GF-D8 (cell line): ENCODE results near the gene UBAC1.
"Not testable (repeated sequence)": the region's sequence is repeated elsewhere in the genome, so short reads cannot be mapped to it uniquely, and the experiment has no call there.

Experiments used
- DNase-seq: peaks from one replicate; lab custom pipeline; 2025; lab: John Stamatoyannopoulos, UW

UBAC1 gene

GRCh38 chr9:135959814-135960213, 1.4 kb downstream of the UBAC1 start:
- no peak for DNase-seq

DNA sequence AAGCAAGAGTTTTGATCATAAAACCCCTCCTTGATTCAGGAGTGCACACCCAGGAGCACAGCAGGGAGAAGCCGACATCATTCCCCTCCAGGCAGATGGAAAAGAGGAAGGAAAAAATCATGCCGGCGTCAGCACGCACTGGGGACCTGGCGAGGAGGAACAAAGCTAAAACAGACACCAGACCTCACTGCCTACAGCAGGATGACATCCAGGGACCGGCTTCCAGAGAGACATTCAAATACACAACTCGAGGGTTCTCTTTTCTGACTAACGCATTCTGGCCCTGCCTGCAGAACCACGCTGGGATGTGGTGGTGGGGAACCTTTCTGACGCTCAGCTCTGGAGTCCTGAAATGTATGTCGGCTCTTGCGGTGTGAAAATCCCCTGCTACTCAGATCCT, 2.7 kb downstream of the UBAC1 start:
- no peak for DNase-seq

DNA sequence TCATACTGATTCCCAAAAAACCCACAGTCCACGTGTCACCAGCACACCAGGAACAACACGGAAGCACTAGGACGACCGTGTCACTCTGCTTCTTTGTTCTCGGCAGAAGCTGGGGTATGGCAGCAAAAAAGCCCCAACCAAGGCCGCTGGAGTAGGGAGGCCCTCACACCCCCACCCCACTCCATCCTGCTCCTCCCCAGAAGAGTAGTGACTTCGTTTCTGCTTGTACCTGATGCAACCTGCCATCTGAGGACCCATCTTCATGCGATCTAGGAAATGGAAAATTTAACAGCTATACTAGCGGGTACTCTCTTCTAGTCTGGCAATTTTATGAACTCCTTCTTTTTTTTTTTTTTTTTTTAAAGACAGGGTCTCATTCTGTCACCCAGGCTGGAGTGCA, 3.7 kb downstream of the UBAC1 start:
- no peak for DNase-seq

- DNase-seq = no peak
Observed at GRCh38 chr9:135956802-135957174, 4.4 kb downstream of the UBAC1 start.

GRCh38 chr9:135955934-135956801, 5.0 kb downstream of the UBAC1 start:
- no peak for DNase-seq

- no peak for DNase-seq
Observed at GRCh38 chr9:135952664-135953206, 8.4 kb downstream of the UBAC1 start.

DNA sequence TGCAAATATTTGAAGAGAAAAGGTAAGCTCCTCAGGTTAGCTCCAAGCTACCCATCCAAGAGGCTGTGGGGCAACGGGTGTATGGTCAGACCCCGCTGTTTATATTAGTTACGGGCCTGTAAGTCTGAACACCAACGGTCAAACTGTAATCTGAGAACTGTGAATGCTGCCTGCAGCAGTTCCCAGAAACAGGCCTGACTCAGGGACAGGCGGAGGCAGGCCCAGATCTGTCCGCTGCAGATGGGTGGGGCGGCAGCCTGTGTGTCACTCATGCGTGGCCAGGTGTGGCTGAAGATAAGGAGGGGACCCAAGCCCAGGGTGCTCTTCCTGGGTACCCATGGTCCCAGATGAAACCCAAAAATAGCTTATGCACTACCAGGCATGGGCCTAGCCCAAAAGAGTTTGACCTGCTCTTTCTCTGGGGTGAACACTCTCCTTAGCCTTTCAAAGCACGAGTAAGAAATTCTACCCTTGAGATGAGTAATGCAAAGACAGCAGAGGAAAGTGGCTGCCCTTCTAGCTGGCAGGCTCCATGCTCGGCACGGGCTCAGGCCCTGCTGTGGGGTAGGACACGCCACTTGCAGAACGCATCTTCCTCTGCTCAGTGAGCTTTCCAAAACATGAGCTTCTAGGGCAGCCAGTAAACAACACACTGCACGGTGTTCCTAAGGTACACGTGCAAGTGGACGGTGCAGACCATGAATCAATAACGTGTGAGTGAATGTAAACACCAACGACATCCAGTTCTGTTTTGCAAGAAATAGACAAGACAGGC, 9.1 kb downstream of the UBAC1 start:
- no peak for DNase-seq

DNA sequence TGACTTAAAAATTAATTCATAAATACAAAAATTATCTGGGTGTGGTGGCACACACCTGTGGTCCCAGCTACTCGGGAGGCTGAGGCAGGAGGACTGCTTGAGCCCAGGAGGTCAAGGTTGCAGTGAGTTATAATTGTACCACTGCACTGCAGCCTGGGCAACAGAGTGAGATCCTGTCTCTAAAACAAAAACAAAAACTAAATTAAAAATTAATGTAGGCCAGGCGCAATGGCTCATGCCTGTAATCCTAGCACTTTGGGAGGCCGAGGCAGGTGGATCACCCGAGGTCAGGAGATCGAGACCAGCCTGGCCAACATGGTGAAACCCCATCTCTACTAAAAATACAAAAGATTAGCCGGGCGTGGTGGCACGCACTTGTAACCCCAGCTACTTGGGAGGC, 9.9 kb downstream of the UBAC1 start:
- not testable (repeated sequence) for DNase-seq

DNA sequence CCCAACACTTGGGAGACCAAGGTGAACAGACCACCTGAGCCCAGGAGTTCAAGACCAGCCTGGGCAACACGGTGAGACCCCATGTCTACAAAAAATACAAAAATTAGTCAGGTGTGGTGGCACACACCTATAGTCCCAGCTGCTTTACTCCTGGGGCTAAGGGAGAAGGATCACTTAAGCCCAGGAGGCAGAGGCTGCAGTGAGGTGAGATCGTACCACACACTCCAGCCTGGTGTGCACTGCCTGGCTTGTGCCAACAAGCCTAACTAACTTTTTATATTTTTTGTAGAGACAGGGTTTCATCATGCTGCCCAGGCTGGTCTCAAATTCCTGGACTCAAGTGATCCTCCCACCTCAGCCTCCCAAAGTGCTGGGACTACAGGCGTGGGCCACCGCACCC, 10.3 kb downstream of the UBAC1 start:
- DNase-seq = not testable (repeated sequence)

DNA sequence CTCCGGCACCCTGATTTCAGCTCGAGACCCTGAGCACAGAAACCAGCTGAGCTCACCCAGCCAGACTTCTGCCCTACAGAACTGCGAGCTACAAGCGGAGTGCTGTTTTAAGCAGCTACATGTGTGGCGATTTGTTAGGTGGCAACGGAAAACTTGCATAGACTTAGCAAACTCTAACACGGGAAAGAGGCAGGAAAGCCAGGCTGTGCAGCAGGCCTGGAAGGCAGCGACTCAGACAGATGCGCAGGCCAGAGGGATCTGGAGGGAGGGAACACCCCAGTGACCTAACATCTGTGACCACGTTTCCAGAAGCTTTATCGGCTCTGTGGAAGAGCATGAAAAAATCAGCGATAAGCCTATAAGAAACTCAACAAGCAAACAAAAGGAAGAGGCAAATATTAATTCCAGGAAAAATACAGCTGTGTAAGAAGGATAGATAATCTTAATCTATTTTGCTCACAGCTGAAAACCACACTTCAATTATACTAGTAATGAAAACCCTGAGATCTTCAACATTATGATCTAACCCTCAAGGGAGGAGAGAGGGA, 11.0 kb downstream of the UBAC1 start:
- no peak for DNase-seq

DNA sequence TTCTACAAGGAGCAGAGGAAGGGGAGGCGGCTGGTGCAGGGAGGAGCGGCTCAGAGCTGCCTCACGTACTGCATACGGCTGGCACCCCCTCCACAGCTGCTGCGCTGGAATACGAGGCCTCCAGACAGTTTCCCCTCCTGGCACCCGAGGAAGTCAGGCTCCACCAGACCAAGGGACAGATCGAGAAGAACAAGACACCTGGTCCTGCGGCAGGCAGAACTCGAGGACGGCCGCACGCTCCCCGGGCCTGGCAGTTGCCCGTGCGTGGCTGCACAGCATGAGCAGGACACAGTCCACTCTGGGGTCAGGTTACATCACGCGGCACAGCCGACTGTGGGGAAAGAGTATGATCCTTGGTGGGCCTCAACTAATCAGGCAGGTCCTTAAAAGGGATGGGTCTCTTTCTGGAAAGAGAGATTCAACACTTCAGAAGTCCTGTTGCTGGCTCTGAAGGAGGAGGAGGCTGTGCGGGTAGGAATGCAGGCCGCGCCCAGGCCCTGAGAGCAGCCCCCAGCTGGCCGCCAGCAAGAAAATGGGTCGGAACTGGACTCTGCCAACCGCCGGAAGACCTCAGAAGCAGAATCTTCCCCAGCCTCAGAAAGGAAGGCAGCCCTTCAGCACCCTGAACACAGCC, 11.6 kb downstream of the UBAC1 start:
- no peak for DNase-seq

- DNase-seq = no peak
Observed at GRCh38 chr9:135948968-135949367, 12.2 kb downstream of the UBAC1 start.

GRCh38 chr9:135948446-135948845, 12.7 kb downstream of the UBAC1 start:
- DNase-seq = no peak

- no peak for DNase-seq
Observed at GRCh38 chr9:135947582-135947981, 13.6 kb downstream of the UBAC1 start.

DNA sequence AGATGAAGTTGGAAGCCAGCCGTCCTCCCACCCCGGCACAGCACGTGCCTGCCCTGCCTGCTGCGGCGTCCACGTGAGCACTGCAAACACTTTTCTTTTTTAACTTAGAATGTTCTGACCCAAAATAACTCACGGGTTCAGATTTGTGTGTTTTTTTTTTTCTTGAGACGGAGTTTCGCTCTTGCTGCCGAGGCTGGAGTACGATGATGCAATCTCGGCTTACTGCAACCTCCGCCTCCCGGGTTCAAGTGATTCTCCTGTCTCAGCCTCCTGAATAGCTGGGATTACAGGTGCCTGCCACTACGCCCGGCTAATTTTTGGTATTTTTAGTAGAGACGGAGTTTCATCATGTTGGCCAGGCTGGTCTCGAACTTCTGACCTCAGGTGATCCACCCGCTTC, 14.1 kb downstream of the UBAC1 start:
- DNase-seq = not testable (repeated sequence)

GRCh38 chr9:135946392-135946994, 14.7 kb downstream of the UBAC1 start:
- no peak for DNase-seq

GRCh38 chr9:135945969-135946368, 15.2 kb downstream of the UBAC1 start:
- DNase-seq = no peak

DNA sequence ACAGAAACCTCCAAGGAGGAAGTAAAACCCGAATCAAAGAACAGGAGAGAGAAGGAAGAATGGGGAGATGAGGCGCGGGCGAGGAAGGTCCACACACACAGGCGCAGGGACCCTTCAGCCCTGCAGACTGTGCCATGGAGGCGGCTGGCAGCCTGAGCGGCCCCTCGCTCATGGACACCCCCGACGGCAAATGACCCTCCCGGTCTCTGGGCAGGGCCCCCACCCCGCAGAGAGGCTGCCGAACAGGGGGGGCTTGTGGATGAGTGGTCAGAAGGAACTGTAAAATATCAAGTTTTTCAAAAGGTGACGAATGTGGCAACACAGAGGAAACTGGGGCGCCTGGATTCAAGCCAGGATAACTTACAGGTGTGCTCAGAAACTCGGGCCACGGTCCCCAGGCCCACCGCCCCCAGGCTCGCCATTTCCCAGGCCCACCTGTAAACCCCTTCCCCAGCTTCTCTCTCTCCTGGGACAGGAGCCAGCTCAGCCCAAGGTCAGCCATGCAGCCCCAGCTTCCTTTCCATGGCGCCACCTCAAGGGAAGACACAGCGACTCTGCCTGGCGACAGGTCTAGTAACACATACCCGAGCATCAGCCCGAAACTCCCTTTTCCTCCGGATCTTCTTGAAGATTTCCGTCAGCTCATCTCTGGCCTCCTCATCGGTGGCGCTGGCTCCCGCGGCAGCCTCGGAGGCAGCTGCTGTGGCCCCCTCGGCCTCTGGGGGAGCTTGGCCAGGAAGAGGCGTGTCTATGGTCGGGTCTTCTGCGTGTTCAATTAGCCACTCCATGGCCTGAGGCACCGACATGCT, 16.5 kb downstream of the UBAC1 start:
- DNase-seq = no peak

- DNase-seq = not testable (repeated sequence)
Observed at GRCh38 chr9:135943604-135944003, 17.6 kb downstream of the UBAC1 start.

GRCh38 chr9:135941288-135941995, 19.7 kb downstream of the UBAC1 start:
- DNase-seq = no peak
